ENCODE data around the gene RELB.
"Not testable (repeated sequence)": the region's sequence is repeated elsewhere in the genome, so short reads cannot be mapped to it uniquely, and the experiment has no call there.

Gene RELB

GRCh38 chr19:44988273-44988672, 13.0 kb upstream of the RELB start:
- no peak for DNase-seq

GRCh38 chr19:44988896-44989556, 12.2 kb upstream of the RELB start:
- peak; percentile 72 for DNase-seq

GRCh38 chr19:44990459-44990858, 10.8 kb upstream of the RELB start:
- DNase-seq, result no peak

GRCh38 chr19:44990966-44991365, 10.3 kb upstream of the RELB start:
- no peak for DNase-seq

GRCh38 chr19:44992336-44993163, 8.7 kb upstream of the RELB start:
- no peak for DNase-seq

GRCh38 chr19:44993526-44993925, 7.7 kb upstream of the RELB start:
- no peak for DNase-seq

- DNase-seq, result no peak
Observed at GRCh38 chr19:44993926-44994537, 7.2 kb upstream of the RELB start.

- no peak for DNase-seq
Observed at GRCh38 chr19:44998025-44998424, 3.2 kb upstream of the RELB start.

GRCh38 chr19:44999131-44999925, 1.9 kb upstream of the RELB start:
- not testable (repeated sequence) for DNase-seq

- DNase-seq, result not testable (repeated sequence)
Observed at GRCh38 chr19:45000665-45001064, 599 bp upstream of the RELB start.

- no peak for DNase-seq
Observed at GRCh38 chr19:45003485-45003884, 2.2 kb downstream of the RELB start.

GRCh38 chr19:45005787-45006186, 4.5 kb downstream of the RELB start:
- DNase-seq, result no peak

GRCh38 chr19:45008552-45008951, 7.3 kb downstream of the RELB start:
- no peak for DNase-seq

- DNase-seq, result no peak
Observed at GRCh38 chr19:45009625-45010255, 8.5 kb downstream of the RELB start.

GRCh38 chr19:45010306-45010705, 9.0 kb downstream of the RELB start:
- no peak for DNase-seq

- DNase-seq, result no peak
Observed at GRCh38 chr19:45011959-45012358, 10.7 kb downstream of the RELB start.

- DNase-seq, result peak; percentile 72
Observed at GRCh38 chr19:45016388-45017314, 15.4 kb downstream of the RELB start.

GRCh38 chr19:45019187-45019586, 17.9 kb downstream of the RELB start:
- DNase-seq, result no peak

- DNase-seq, result no peak
Observed at GRCh38 chr19:45020071-45020470, 18.8 kb downstream of the RELB start.

- DNase-seq, result no peak
Observed at GRCh38 chr19:45021971-45022370, 20.7 kb downstream of the RELB start.

GRCh38 chr19:45023048-45023447, 21.8 kb downstream of the RELB start:
- no peak for DNase-seq

Data from CD4-positive, alpha-beta T cell treated with Interleukin-17A for 4 hours (primary cell).